Body of pancreas (tissue), 4 donors: Measurements from ENCODE around the gene SLC25A44. TPM values are rescaled to one million over a fixed set of nuclear protein-coding genes. Genes with fewer than 3 reads are reported as not detected.

Experiments used
- ATAC-seq: fragments of 150-250 bp; one replicate; pipeline ENCODE4 v1.9.1; 2016
- DNase-seq, 4 donors: peaks; one replicate each; pipeline ENCODE4 v3.0.0-alpha.2; 2019
- H3K27ac ChIP-seq, 4 donors: fragments of 200-600 bp; sonication (generic); 1 replicate in 3 of 4; 2 replicates in 1 of 4; pipeline versions ENCODE4 v1.5.1 to v1.6.1; 2016 to 2019; ENCODE audit warnings: mild to moderate bottlenecking in 1 of 4, mixed read lengths in 1 of 4, moderate library complexity in 1 of 4
- H3K27me3 ChIP-seq, 2 donors: fragments of 200-600 bp; sonication (generic); one replicate each; pipeline ENCODE4 v1.6.0; 2016; ENCODE audit warnings: mild to moderate bottlenecking in 1 of 2
- H3K36me3 ChIP-seq, 2 donors: fragments of 200-600 bp; sonication (generic); replicated peaks in 1 of 2; 2 replicates each; pipeline ENCODE4 v1.5.1; 2016; ENCODE audit warnings: low read depth in 2 of 2; ENCODE audit not compliant: insufficient read depth in 1 of 2
- H3K4me1 ChIP-seq: fragments of 200-600 bp; sonication (generic); one replicate; pipeline ENCODE4 v1.6.0; 2016
- H3K4me3 ChIP-seq, 2 donors: fragments of 200-600 bp; sonication (generic); 1 replicate in 1 of 2; 2 replicates in 1 of 2; pipeline ENCODE4 v1.5.1; 2016 to 2019
- H3K9me3 ChIP-seq, 3 donors: fragments of 200-600 bp; sonication (generic); 1 replicate in 2 of 3; 2 replicates in 1 of 3; pipeline ENCODE4 v1.5.1; 2016
- CTCF ChIP-seq, 7 experiments: fragments of 450-650 bp in 4 of 7; fragments of 200-600 bp in 3 of 7; sonication (generic) in 3 of 7; IDR thresholded peaks; one replicate each; pipeline ENCODE4 v1.5.1; 2016 to 2019; ENCODE audit warnings: antibody characterized with exemption in 7 of 7
- POLR2A ChIP-seq, 3 donors: fragments of 450-650 bp; IDR thresholded peaks; one replicate each; pipeline ENCODE4 v1.6.1; 2016; ENCODE audit warnings: antibody characterized with exemption in 3 of 3, mild to moderate bottlenecking in 2 of 3
- WGBS, 2 donors: methylation state at CpG; one replicate each; pipeline ENCODE4 v1.1.5; 2017; 5-methylcytosine and 5-hydroxymethylcytosine counted together
- intact Hi-C: fragments of 100-400 bp; cut with DNase I; formaldehyde crosslinking; loops from one replicate; pipeline ENCODE4 v1.15.1; 2023
- total RNA-seq, 2 donors: library from RNA; depleted of rRNA; stranded (reverse); fragments of >200 nt; gene quantifications; one replicate each; pipeline ENCODE4 v1.1.0, GENCODE V29; 2016

Gene SLC25A44
- total RNA-seq, 2 donors from 2014 or later, result 5.2 to 13.2 TPM

GRCh38 chr1:156246781-156247459 lies 53.0 kb downstream of the SLC25A44 start:
- H3K4me3 ChIP-seq, result no peak overlapping the region
- WGBS, 2 donors, result 45 to 56% methylated on average over 4 to 16 of the region's 16 CpGs

GRCh38 chr1:156247460-156248322 lies 53.8 kb downstream of the SLC25A44 start, which contains the start of gene PAQR6:
TSS of gene PAQR6 (minus strand) at chr1:156248056. CDS start at chr1:156246731, 1,325 bp downstream.
- H3K9me3 ChIP-seq, result no peaks in the 10 kb centered on the region
- H3K27ac ChIP-seq, result no peak within 1 kb of the TSS
- peak; percentile 31 to 50 (median 37) for DNase-seq
- ATAC-seq, result peak; percentile 41
- TF ChIP-seq CTCF (IDR thresholded peaks at IDR 0.05) (no peak), POLR2A (IDR thresholded peaks at IDR 0.05) (no peak)
- peaks cover 7 to 28% of the 10 kb centered on the region in 2 donors for H3K36me3 ChIP-seq
- peaks cover 29% of the 10 kb centered on the region for H3K4me1 ChIP-seq
- H3K4me3 ChIP-seq, result no peak within 1 kb of the TSS
- H3K27me3 ChIP-seq, result no peaks in the 10 kb centered on the region
- 28 to 51% methylated on average over 8 to 15 of the region's 16 CpGs for WGBS, 2 donors
- intact Hi-C loops, result no loop called here

More at GRCh38 chr1:156246781-156247459, 53.0 kb downstream of the SLC25A44 start:
- H3K27me3 ChIP-seq, result no peaks in the 10 kb centered on the region
- H3K9me3 ChIP-seq, result no peaks in the 10 kb centered on the region
- H3K27ac ChIP-seq, result no peak overlapping the region
- intact Hi-C loops, result no loop called here
- TF ChIP-seq POLR2A (IDR thresholded peaks at IDR 0.05), result no peak
- no peak for TF ChIP-seq CTCF (IDR thresholded peaks at IDR 0.05)
- peak in 3 of 4 donors; percentile 27 to 36 (median 33) for DNase-seq
- peaks cover 29% of the 10 kb centered on the region for H3K4me1 ChIP-seq
- H3K36me3 ChIP-seq, result peaks cover 0 to 20% of the 10 kb centered on the region in 2 donors
- no peak for ATAC-seq

GRCh38 chr1:156248323-156248683 lies 54.4 kb downstream of the SLC25A44 start:
- ATAC-seq (peak; percentile 7), DNase-seq (no peak)
- H3K27ac ChIP-seq, result no peak overlapping the region
- H3K27me3 ChIP-seq, result no peaks in the 10 kb centered on the region
- H3K4me3 ChIP-seq, result no peak overlapping the region
- no peak for TF ChIP-seq CTCF (IDR thresholded peaks at IDR 0.05)
- no peak for TF ChIP-seq POLR2A (IDR thresholded peaks at IDR 0.05)
- H3K9me3 ChIP-seq, result no peaks in the 10 kb centered on the region
- H3K36me3 ChIP-seq, result peaks cover 8 to 29% of the 10 kb centered on the region in 2 donors
- peaks cover 29% of the 10 kb centered on the region for H3K4me1 ChIP-seq
- 65 to 72% methylated on average over 4 of the region's 4 CpGs for WGBS, 2 donors
- intact Hi-C loops, result no loop called here

GRCh38 chr1:156249593-156249992 lies 55.7 kb downstream of the SLC25A44 start:
- Histone ChIP-seq H3K4me3 (no peak overlapping the region), H3K9me3 (no peaks in the 10 kb centered on the region), H3K27ac (no peak overlapping the region), H3K36me3 (peaks cover 8 to 37% of the 10 kb centered on the region in 2 donors), H3K27me3 (no peaks in the 10 kb centered on the region), H3K4me1 (peaks cover 29% of the 10 kb centered on the region)
- DNase-seq, result no peak
- ATAC-seq, result no peak
- intact Hi-C loops, result no loop called here
- TF ChIP-seq CTCF (IDR thresholded peaks at IDR 0.05) (no peak), POLR2A (IDR thresholded peaks at IDR 0.05) (no peak)
- 79 to 100% methylated on average over 1 to 5 of the region's 5 CpGs for WGBS, 2 donors
